Kidney epithelial cell (primary cell): Measurements from ENCODE around the gene NT5M. TPM values are rescaled to one million over a fixed set of nuclear protein-coding genes. Genes with fewer than 3 reads are reported as not detected.
A peak's percentile ranks its signal among the peaks of the same experiment; 100 is the strongest.
"Not testable (repeated sequence)": the region's sequence is repeated elsewhere in the genome, so short reads cannot be mapped to it uniquely, and the experiment has no call there.

Experiments
- DNase-seq: peaks from one replicate; pipeline ENCODE4 v3.0.0-alpha.2; 2010; ENCODE audit warnings: low read depth
- H3K27me3 ChIP-seq: 2 replicates; pipeline ENCODE4 v1.6.0; 2011; ENCODE audit warnings: low read length; ENCODE audit not compliant: control insufficient read depth, insufficient read depth
- H3K36me3 ChIP-seq: 2 replicates; pipeline ENCODE4 v1.5.1; 2011; ENCODE audit warnings: low read length; ENCODE audit not compliant: control insufficient read depth, insufficient read depth
- H3K4me3 ChIP-seq: 2 replicates; pipeline ENCODE4 v1.5.1; 2011; ENCODE audit warnings: low read depth, mild to moderate bottlenecking, control low read depth, low read length
- CTCF ChIP-seq: IDR thresholded peaks from 2 replicates; pipeline ENCODE4 v1.5.1; 2011; ENCODE audit warnings: mild to moderate bottlenecking, moderate library complexity, low read length, control low read depth, inconsistent platforms; ENCODE audit not compliant: insufficient read depth, poor library complexity, severe bottlenecking
- total RNA-seq: library from RNA; depleted of rRNA; stranded (reverse); fragments of >200 nt; gene quantifications from 2 replicates; pipeline ENCODE4 v1.2.3, GENCODE V29; 2015

Gene NT5M
- total RNA-seq, result 3.8 and 4.9 TPM in 2 replicates

- no peak for DNase-seq
Observed at GRCh38 chr17:17303010-17303846, at the start of gene NT5M. TSS of gene NT5M (plus strand) at chr17:17303373. CDS start at chr17:17303551, 178 bp downstream.

GRCh38 chr17:17253406-17253805, 49.8 kb upstream of the NT5M start:
- Histone ChIP-seq H3K36me3 (no peaks in the 10 kb centered on the region), H3K4me3 (no peak overlapping the region), H3K27me3 (no peaks in the 10 kb centered on the region)
- no peak for DNase-seq
- no peak for TF ChIP-seq CTCF

More at GRCh38 chr17:17303010-17303846, at the start of gene NT5M:
- no peak for TF ChIP-seq CTCF
- Histone ChIP-seq H3K36me3 (no peaks in the 10 kb centered on the region), H3K4me3 (peak within 1 kb of the TSS; percentile 51), H3K27me3 (no peaks in the 10 kb centered on the region)

GRCh38 chr17:17254036-17254435, 49.1 kb upstream of the NT5M start:
- Histone ChIP-seq H3K36me3 (peaks cover 1% of the 10 kb centered on the region), H3K27me3 (no peaks in the 10 kb centered on the region), H3K4me3 (no peak overlapping the region)
- no peak for TF ChIP-seq CTCF
- no peak for DNase-seq

- not testable (repeated sequence) for DNase-seq, H3K27me3 ChIP-seq, H3K4me3 ChIP-seq, H3K36me3 ChIP-seq
Observed at GRCh38 chr17:17255689-17256088, 47.5 kb upstream of the NT5M start.

GRCh38 chr17:17256316-17256715, 46.9 kb upstream of the NT5M start:
- no peak for TF ChIP-seq CTCF

GRCh38 chr17:17258011-17258410, 45.2 kb upstream of the NT5M start:
- no peak for DNase-seq
- Histone ChIP-seq H3K27me3 (no peaks in the 10 kb centered on the region), H3K4me3 (no peak overlapping the region), H3K36me3 (peaks cover 2% of the 10 kb centered on the region)
- TF ChIP-seq CTCF, result no peak

More at GRCh38 chr17:17256316-17256715, 46.9 kb upstream of the NT5M start:
- Histone ChIP-seq H3K4me3 (no peak overlapping the region), H3K36me3 (peaks cover 2% of the 10 kb centered on the region), H3K27me3 (no peaks in the 10 kb centered on the region)
- DNase-seq, result no peak
